Caco-2 (cell line): ENCODE data around the gene CNDP2. TPM values are rescaled to one million over a fixed set of nuclear protein-coding genes. Genes with fewer than 3 reads are reported as not detected.

Experiments used
- BruUV-seq: library from RNA; stranded (reverse); fragments of 400-500 nt; replicated peaks from 2 replicates; lab custom pipeline; 2021; lab: Mats Ljungman, UMichigan
- CTCF ChIA-PET: fragments of 300-600 bp; sonication (Branson Sonifier 250); formaldehyde crosslinking; loops from one replicate; lab custom pipeline; 2022; ENCODE audit warnings: antibody characterized with exemption; lab: Charles Lee
- POLR2A ChIA-PET: fragments of 300-600 bp; sonication (Branson Sonifier 250); formaldehyde crosslinking; loops from one replicate; lab custom pipeline; 2022; ENCODE audit warnings: antibody characterized with exemption; lab: Charles Lee
- DNase-seq, 2 experiments: peaks; one replicate each; pipeline versions ENCODE4 v3.0.0 to v3.0.0-alpha.2; 2020 to 2022
- H3K27me3 ChIP-seq: replicated peaks from 2 replicates; pipeline ENCODE4 v1.6.0; 2011; ENCODE audit warnings: low read length; ENCODE audit not compliant: control insufficient read depth, insufficient read depth
- H3K36me3 ChIP-seq: 2 replicates; pipeline ENCODE4 v1.5.1; 2011; ENCODE audit warnings: low read length; ENCODE audit not compliant: control insufficient read depth, insufficient read depth
- H3K4me1 ChIP-seq: fragments of 250-450 bp; sonication (Bioruptor Pico); 2 replicates; pipeline ENCODE4 v1.5.1; 2020; ENCODE audit warnings: mild to moderate bottlenecking
- H3K4me3 ChIP-seq: 2 replicates; pipeline ENCODE4 v1.5.1; 2011; ENCODE audit warnings: low read depth, mild to moderate bottlenecking, control low read depth, low read length
- H3K9me3 ChIP-seq: fragments of 250-450 bp; sonication (Bioruptor Pico); 2 replicates; pipeline ENCODE4 v1.5.1; 2020; ENCODE audit warnings: mild to moderate bottlenecking, moderate library complexity
- H3K27ac Mint-ChIP-seq: one replicate; pipeline ENCODE4 v1.8.0; 2022; ENCODE audit warnings: mixed read lengths; ENCODE audit not compliant: unreplicated experiment
- H3K27me3 Mint-ChIP-seq: one replicate; pipeline ENCODE4 v1.8.0; 2022; ENCODE audit warnings: mixed read lengths; ENCODE audit not compliant: insufficient read depth, unreplicated experiment
- H3K36me3 Mint-ChIP-seq: one replicate; pipeline ENCODE4 v1.8.0; 2022; ENCODE audit warnings: mild to moderate bottlenecking, mixed read lengths; ENCODE audit not compliant: insufficient read depth, unreplicated experiment
- H3K4me1 Mint-ChIP-seq: one replicate; pipeline ENCODE4 v1.8.0; 2022; ENCODE audit warnings: low read depth, mixed read lengths; ENCODE audit not compliant: unreplicated experiment
- H3K4me3 Mint-ChIP-seq: one replicate; pipeline ENCODE4 v1.8.0; 2022; ENCODE audit warnings: mild to moderate bottlenecking, moderate library complexity, mixed read lengths; ENCODE audit not compliant: unreplicated experiment
- H3K9me3 Mint-ChIP-seq: one replicate; pipeline ENCODE4 v1.8.0; 2022; ENCODE audit warnings: mixed read lengths; ENCODE audit not compliant: unreplicated experiment
- intact Hi-C: fragments of 100-400 bp; cut with micrococcal nuclease; formaldehyde crosslinking; loops from one replicate; pipeline ENCODE4 v1.10.0; 2022; ENCODE audit not compliant: unreplicated experiment
- total RNA-seq: library from RNA; stranded (reverse); gene quantifications from 2 replicates; pipeline ENCODE4 v1.2.3, GENCODE V29; 2022
- TF ChIP-seq, protein P1 (sequence below), 2 experiments: fragments of 200-600 bp in 1 of 2; IDR thresholded peaks; 1 replicate in 1 of 2; 2 replicates in 1 of 2; pipeline versions ENCODE4 v1.5.1 to v1.8.0; 2011 to 2022; ENCODE audit warnings: antibody characterized with exemption in 1 of 2, control low read depth in 1 of 2, inconsistent platforms in 1 of 2, low read depth in 1 of 2, low read length in 1 of 2, mild to moderate bottlenecking in 1 of 2, moderate library complexity in 1 of 2; ENCODE audit not compliant: insufficient read depth in 1 of 2, severe bottlenecking in 1 of 2, unreplicated experiment in 1 of 2

The CNDP2 gene
- total RNA-seq, 1 experiment from 2014 or later, result 113 TPM

DNA sequence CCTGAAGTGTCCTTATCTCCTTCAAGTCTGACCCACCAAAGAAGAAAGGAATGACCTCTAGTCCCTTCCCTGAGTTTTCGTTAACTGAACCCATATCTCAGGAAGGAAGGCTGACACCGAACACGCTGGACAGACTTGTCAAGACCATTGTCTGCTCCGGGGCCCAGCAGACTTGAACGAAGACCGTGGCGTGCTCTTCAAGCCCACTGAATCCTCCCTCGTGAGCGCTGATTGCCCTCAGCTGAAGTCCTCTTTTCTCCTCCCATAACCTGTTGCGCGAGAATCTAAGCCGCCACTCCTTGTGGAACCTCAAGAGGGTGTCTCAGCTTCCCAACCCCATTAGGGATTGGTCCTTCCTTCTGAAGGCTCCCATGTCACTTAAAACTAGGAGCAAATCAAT, 37.5 kb downstream of the CNDP2 start:
- H3K4me3 Mint-ChIP-seq, result no peak overlapping the region
- Histone ChIP-seq H3K4me1 (no peaks in the 10 kb centered on the region), H3K36me3 (no peaks in the 10 kb centered on the region), H3K27me3 (no peaks in the 10 kb centered on the region), H3K4me3 (no peak overlapping the region), H3K9me3 (no peaks in the 10 kb centered on the region)
- TF ChIP-seq, protein P1, sequence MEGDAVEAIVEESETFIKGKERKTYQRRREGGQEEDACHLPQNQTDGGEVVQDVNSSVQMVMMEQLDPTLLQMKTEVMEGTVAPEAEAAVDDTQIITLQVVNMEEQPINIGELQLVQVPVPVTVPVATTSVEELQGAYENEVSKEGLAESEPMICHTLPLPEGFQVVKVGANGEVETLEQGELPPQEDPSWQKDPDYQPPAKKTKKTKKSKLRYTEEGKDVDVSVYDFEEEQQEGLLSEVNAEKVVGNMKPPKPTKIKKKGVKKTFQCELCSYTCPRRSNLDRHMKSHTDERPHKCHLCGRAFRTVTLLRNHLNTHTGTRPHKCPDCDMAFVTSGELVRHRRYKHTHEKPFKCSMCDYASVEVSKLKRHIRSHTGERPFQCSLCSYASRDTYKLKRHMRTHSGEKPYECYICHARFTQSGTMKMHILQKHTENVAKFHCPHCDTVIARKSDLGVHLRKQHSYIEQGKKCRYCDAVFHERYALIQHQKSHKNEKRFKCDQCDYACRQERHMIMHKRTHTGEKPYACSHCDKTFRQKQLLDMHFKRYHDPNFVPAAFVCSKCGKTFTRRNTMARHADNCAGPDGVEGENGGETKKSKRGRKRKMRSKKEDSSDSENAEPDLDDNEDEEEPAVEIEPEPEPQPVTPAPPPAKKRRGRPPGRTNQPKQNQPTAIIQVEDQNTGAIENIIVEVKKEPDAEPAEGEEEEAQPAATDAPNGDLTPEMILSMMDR (IDR thresholded peaks at IDR 0.05; ENCODE audit: insufficient read depth in 1 of 2, low read depth in 1 of 2, low read length in 1 of 2, severe bottlenecking in 1 of 2, unreplicated experiment in 1 of 2), result no peak
- CTCF ChIA-PET, result no interaction called here
- H3K27ac Mint-ChIP-seq, result no peak overlapping the region
- intact Hi-C loops, result no loop called here
- DNase-seq, result no peak
- no peaks in the 10 kb centered on the region for H3K9me3 Mint-ChIP-seq
- no peaks in the 10 kb centered on the region for H3K27me3 Mint-ChIP-seq
- POLR2A ChIA-PET, result no interaction called here
- H3K4me1 Mint-ChIP-seq, result no peaks in the 10 kb centered on the region
- BruUV-seq, result no TSS peak
- no peaks in the 10 kb centered on the region for H3K36me3 Mint-ChIP-seq

GRCh38 chr18:74534150-74534969, 38.2 kb downstream of the CNDP2 start, which contains the start of gene CNDP1:
CNDP1 (plus strand) TSS chr18:74534500; CDS start chr18:74534668, 168 bp downstream.
- no TSS peak for BruUV-seq
- intact Hi-C loops, result no loop called here
- H3K27me3 ChIP-seq, result no peaks in the 10 kb centered on the region
- no peaks in the 10 kb centered on the region for H3K9me3 Mint-ChIP-seq
- H3K9me3 ChIP-seq, result no peaks in the 10 kb centered on the region
- no peaks in the 10 kb centered on the region for H3K36me3 ChIP-seq
- no peaks in the 10 kb centered on the region for H3K27me3 Mint-ChIP-seq
- no peaks in the 10 kb centered on the region for H3K4me1 Mint-ChIP-seq
- POLR2A ChIA-PET, result no interaction called here
- DNase-seq, result no peak
- H3K36me3 Mint-ChIP-seq, result no peaks in the 10 kb centered on the region
- no peak within 1 kb of the TSS for H3K4me3 Mint-ChIP-seq
- H3K27ac Mint-ChIP-seq, result no peak within 1 kb of the TSS
- CTCF ChIA-PET, result interaction anchor here (0.7 kb wide), 1 partner anchor 17 kb away, joined by 3 read pairs; no protein-coding TSS in a partner anchor
- TF ChIP-seq, protein P1 (IDR thresholded peaks at IDR 0.05; ENCODE audit: insufficient read depth in 1 of 2, low read depth in 1 of 2, low read length in 1 of 2, severe bottlenecking in 1 of 2, unreplicated experiment in 1 of 2), result no peak
- no peak within 1 kb of the TSS for H3K4me3 ChIP-seq
- H3K4me1 ChIP-seq, result no peaks in the 10 kb centered on the region

DNA sequence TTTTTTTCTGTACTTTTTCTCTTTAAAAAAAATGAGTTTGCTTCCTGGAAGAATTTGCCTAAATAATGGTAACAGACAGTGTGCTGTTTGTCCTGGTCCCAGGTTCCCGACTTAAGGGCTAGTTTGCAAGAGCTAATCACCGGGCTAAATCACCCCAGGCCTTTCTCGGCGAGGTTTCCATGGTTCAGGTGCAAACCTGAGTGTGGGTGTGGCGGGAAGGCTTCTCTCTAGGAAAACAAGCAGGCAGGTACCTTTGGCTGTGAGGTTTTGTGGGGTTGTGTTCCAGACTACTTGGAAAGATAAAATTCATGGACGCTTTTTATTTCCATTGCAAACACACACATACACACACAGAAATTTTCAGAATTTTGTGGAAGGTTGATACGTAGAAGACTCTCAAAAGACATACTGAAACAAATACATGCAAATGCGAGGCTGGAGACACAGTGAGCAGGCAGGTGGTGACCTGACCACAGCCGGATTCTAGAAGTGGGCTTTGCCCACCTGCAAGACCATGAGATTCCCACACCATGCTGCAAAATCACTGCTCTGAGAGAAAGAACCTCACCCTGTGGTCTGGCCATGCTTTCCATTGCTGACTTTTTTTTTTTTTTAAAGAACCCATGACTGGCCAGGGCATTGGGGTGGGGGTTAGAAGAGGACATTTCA, 39.0 kb downstream of the CNDP2 start:
- H3K36me3 ChIP-seq, result no peaks in the 10 kb centered on the region
- intact Hi-C loops, result no loop called here
- no peaks in the 10 kb centered on the region for H3K4me1 ChIP-seq
- Mint-ChIP-seq H3K4me3 (no peak overlapping the region), H3K27me3 (no peaks in the 10 kb centered on the region), H3K27ac (no peak overlapping the region), H3K36me3 (no peaks in the 10 kb centered on the region), H3K9me3 (no peaks in the 10 kb centered on the region), H3K4me1 (no peaks in the 10 kb centered on the region)
- TF ChIP-seq, protein P1 (IDR thresholded peaks at IDR 0.05; ENCODE audit: insufficient read depth in 1 of 2, low read depth in 1 of 2, low read length in 1 of 2, severe bottlenecking in 1 of 2, unreplicated experiment in 1 of 2), result no peak
- POLR2A ChIA-PET, result no interaction called here
- no TSS peak for BruUV-seq
- H3K9me3 ChIP-seq, result no peaks in the 10 kb centered on the region
- H3K27me3 ChIP-seq, result no peaks in the 10 kb centered on the region
- CTCF ChIA-PET, result no interaction called here
- H3K4me3 ChIP-seq, result no peak overlapping the region
- DNase-seq, result no peak
